ENCODE data around the gene DSP. TPM values are rescaled to one million over a fixed set of nuclear protein-coding genes. Genes with fewer than 3 reads are reported as not detected.
A peak's percentile ranks its signal among the peaks of the same experiment; 100 is the strongest.

The DSP gene
- total and polyA plus RNA-seq, 2 of the 13 experiments (the other 11 are each of a cell fraction or from before 2014, with no cell fraction given): 89.8 to 117 TPM

DNA sequence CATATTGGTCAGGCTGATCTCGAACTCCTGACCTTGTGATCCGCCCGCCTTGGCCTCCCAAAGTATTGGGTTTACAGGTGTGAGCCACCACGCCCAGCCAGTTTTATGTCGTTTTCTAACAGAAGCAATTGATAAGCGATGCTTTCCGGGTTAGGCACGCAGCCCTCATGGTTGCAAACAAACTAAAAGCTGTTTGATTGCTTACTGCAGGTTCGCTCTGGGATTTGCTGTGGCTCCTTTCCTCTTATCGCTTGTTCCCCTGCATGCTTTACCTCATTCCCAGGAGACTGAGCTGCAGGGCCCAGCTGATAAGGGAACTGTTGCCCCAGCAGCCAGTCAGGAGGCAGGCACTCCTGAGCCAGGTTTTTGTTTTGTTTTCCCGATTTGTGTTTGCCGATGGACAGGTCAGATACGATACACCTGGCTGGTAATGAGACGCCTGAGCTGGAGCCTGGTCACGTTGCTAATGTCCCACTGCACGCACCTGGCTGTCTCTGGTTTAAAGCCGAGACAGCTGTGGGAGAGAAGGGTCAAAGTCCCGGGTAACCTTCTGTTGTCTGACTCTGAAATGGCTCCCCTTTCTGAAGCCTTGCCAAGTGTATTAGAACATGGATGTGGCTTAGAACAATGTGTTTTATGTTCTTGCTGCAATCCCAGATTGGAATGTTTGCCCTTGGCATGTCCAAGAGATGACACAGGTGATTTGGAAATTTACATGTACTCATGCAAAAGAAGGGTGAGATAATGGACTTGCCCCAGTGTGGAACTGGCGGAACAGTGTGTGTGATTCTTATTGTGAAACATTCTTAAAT is 19.9 kb downstream of the DSP start (continued):
- TF ChIP-seq IRF2 (CRISPR knock-in tag; IDR thresholded peaks at IDR 0.05) (peak; percentile 95), ZNF136 (CRISPR knock-in tag; IDR thresholded peaks at IDR 0.05; ENCODE audit: low read depth) (peak; percentile 90; the same call in 1 of the 2 replicates), GABPB1 (CRISPR knock-in tag; IDR thresholded peaks at IDR 0.05) (no peak; the same call in 1 of the 2 replicates), ZSCAN9 (CRISPR knock-in tag; IDR thresholded peaks at IDR 0.05; ENCODE audit: borderline replicate concordance) (peak; percentile 92), KLF6 (CRISPR knock-in tag; IDR thresholded peaks at IDR 0.05) (peak; percentile 62; the same call in 1 of the 2 replicates), ZSCAN29 (CRISPR knock-in tag; conservative IDR thresholded peaks at IDR 0.05) (peak; percentile 97), SNAPC2 (CRISPR knock-in tag; IDR thresholded peaks at IDR 0.05) (peak; percentile 96; the same call in 1 of the 2 replicates), SMARCC2 (IDR thresholded peaks at IDR 0.05) (no peak; the same call in 1 of the 2 replicates), HOXA9 (CRISPR knock-in tag; IDR thresholded peaks at IDR 0.05; ENCODE audit: borderline replicate concordance) (peak; percentile 42; the same call in 1 of the 2 replicates), ZNF841 (CRISPR knock-in tag; IDR thresholded peaks at IDR 0.05; ENCODE audit: borderline replicate concordance) (peak; percentile 81; the same call in 1 of the 2 replicates), ZNF709 (CRISPR knock-in tag; IDR thresholded peaks at IDR 0.05) (peak; percentile 82; the same call in 1 of the 2 replicates), ZNF451 (CRISPR knock-in tag; IDR thresholded peaks at IDR 0.05) (peak; percentile 75; the same call in 1 of the 2 replicates), EP300 (IDR thresholded peaks at IDR 0.05; ENCODE audit: low read depth in 2 of 2, low read length in 2 of 2) (peak in 1 of 2 experiments; percentile 89), EP300 (CRISPR knock-in tag; IDR thresholded peaks at IDR 0.05; ENCODE audit: borderline replicate concordance) (peak; percentile 95), THAP11 (CRISPR knock-in tag; IDR thresholded peaks at IDR 0.05) (peak; percentile 83), ZNF850 (CRISPR knock-in tag; conservative IDR thresholded peaks at IDR 0.05) (no peak), ARNT (IDR thresholded peaks at IDR 0.05) (no peak), HDAC6 (IDR thresholded peaks at IDR 0.05; ENCODE audit: low read depth, low read length) (no peak), MAF1 (CRISPR knock-in tag; IDR thresholded peaks at IDR 0.05; ENCODE audit: borderline replicate concordance) (no peak), ZNF746 (CRISPR knock-in tag; IDR thresholded peaks at IDR 0.05) (peak; percentile 87; the same call in 1 of the 2 replicates), TRIM24 (CRISPR knock-in tag; IDR thresholded peaks at IDR 0.05) (0 out of 2 replicates have a peak, but pooled peaks have one; percentile 43), IKZF4 (CRISPR knock-in tag; IDR thresholded peaks at IDR 0.05; ENCODE audit: borderline replicate concordance, low read depth, not compliant biosample characterization) (no peak), ZNF354B (CRISPR knock-in tag; IDR thresholded peaks at IDR 0.05) (peak; percentile 57; the same call in 1 of the 2 replicates), ZNF543 (CRISPR knock-in tag; IDR thresholded peaks at IDR 0.05) (peak; percentile 52; the same call in 1 of the 2 replicates)
- TF ChIP-seq, protein P1, sequence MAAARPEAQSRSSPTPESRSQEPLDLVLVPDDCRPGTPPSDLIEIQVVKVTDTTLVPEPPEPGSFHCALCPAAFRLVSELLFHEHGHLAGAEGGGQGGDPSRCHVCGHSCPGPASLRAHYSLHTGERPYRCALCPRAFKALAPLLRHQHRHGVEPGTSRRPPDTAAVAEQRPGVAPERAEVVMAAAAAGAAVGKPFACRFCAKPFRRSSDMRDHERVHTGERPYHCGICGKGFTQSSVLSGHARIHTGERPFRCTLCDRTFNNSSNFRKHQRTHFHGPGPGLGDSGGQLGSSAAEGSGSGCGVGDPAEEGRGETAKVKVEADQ (CRISPR knock-in tag; IDR thresholded peaks at IDR 0.05; ENCODE audit: borderline replicate concordance): peak; percentile 93
- TF ChIP-seq, protein P2, sequence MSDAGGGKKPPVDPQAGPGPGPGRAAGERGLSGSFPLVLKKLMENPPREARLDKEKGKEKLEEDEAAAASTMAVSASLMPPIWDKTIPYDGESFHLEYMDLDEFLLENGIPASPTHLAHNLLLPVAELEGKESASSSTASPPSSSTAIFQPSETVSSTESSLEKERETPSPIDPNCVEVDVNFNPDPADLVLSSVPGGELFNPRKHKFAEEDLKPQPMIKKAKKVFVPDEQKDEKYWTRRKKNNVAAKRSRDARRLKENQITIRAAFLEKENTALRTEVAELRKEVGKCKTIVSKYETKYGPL (CRISPR knock-in tag; IDR thresholded peaks at IDR 0.05): no peak
- TF ChIP-seq, protein P3, sequence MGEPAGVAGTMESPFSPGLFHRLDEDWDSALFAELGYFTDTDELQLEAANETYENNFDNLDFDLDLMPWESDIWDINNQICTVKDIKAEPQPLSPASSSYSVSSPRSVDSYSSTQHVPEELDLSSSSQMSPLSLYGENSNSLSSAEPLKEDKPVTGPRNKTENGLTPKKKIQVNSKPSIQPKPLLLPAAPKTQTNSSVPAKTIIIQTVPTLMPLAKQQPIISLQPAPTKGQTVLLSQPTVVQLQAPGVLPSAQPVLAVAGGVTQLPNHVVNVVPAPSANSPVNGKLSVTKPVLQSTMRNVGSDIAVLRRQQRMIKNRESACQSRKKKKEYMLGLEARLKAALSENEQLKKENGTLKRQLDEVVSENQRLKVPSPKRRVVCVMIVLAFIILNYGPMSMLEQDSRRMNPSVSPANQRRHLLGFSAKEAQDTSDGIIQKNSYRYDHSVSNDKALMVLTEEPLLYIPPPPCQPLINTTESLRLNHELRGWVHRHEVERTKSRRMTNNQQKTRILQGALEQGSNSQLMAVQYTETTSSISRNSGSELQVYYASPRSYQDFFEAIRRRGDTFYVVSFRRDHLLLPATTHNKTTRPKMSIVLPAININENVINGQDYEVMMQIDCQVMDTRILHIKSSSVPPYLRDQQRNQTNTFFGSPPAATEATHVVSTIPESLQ (CRISPR knock-in tag; conservative IDR thresholded peaks at IDR 0.05): 0 out of 2 replicates have a peak, but pooled peaks have one; percentile 48
